Natural killer cell (primary cell): ENCODE data around the gene CPLX3. TPM values are rescaled to one million over a fixed set of nuclear protein-coding genes. Genes with fewer than 3 reads are reported as not detected.

Source experiments
- ATAC-seq, 3 donors: fragments of 150-1000 bp in 2 of 3; fragments of 200-7000 bp in 1 of 3; cut with Tn5 transposase; 1 replicate in 1 of 3; 2 replicates in 2 of 3; pipeline ENCODE4 v1.10.0; 2021; ENCODE audit warnings: mild to moderate bottlenecking in 2 of 3, moderate library complexity in 2 of 3
- DNase-seq, 2 donors: peaks; one replicate each; pipeline versions ENCODE4 v3.0.0 to v3.0.0-alpha.2; 2013 to 2021; ENCODE audit warnings: mixed read lengths in 1 of 2
- H3K27ac ChIP-seq: one replicate; pipeline ENCODE4 v1.5.1; 2013; ENCODE audit warnings: mild to moderate bottlenecking, low read length
- H3K27me3 ChIP-seq: one replicate; pipeline ENCODE4 v1.6.1; 2013; ENCODE audit warnings: low read length; ENCODE audit not compliant: control insufficient read depth, insufficient read depth
- H3K36me3 ChIP-seq: one replicate; pipeline ENCODE4 v1.6.1; 2013; ENCODE audit warnings: low read length; ENCODE audit not compliant: control insufficient read depth, insufficient read depth
- H3K4me1 ChIP-seq: one replicate; pipeline ENCODE4 v1.6.1; 2013; ENCODE audit warnings: low read length; ENCODE audit not compliant: control insufficient read depth, insufficient read depth
- H3K4me3 ChIP-seq: one replicate; pipeline ENCODE4 v1.5.1; 2013; ENCODE audit warnings: low read length
- H3K9me3 ChIP-seq: one replicate; pipeline ENCODE4 v1.6.1; 2013; ENCODE audit warnings: low read length; ENCODE audit not compliant: control insufficient read depth, insufficient read depth
- H3K27ac Mint-ChIP-seq, 2 donors: one replicate each; pipeline ENCODE4 v1.8.0; 2022; ENCODE audit warnings: mild to moderate bottlenecking in 2 of 2, mixed read lengths in 2 of 2, moderate library complexity in 1 of 2
- H3K27me3 Mint-ChIP-seq, 2 donors: one replicate each; pipeline ENCODE4 v1.8.0; 2022; ENCODE audit warnings: low read depth in 2 of 2, mixed read lengths in 2 of 2
- H3K36me3 Mint-ChIP-seq: one replicate; pipeline ENCODE4 v1.8.0; 2022; ENCODE audit warnings: mixed read lengths
- H3K4me1 Mint-ChIP-seq, 2 donors: one replicate each; pipeline ENCODE4 v1.8.0; 2022; ENCODE audit warnings: mixed read lengths in 2 of 2
- H3K4me3 Mint-ChIP-seq: one replicate; pipeline ENCODE4 v1.8.0; 2022; ENCODE audit warnings: mild to moderate bottlenecking, moderate library complexity, mixed read lengths
- H3K9me3 Mint-ChIP-seq, 2 donors: one replicate each; pipeline ENCODE4 v1.8.0; 2022; ENCODE audit warnings: mixed read lengths in 2 of 2
- WGBS: methylation state at CpG from one replicate; pipeline ENCODE4 v1.1.7; 2013; ENCODE audit warnings: missing lambda C conversion rate; ENCODE audit not compliant: insufficient coverage; 5-methylcytosine and 5-hydroxymethylcytosine counted together
- intact Hi-C: fragments of 100-400 bp; cut with micrococcal nuclease; formaldehyde crosslinking; loops from one replicate; pipeline ENCODE4 v1.14.2; 2022
- total RNA-seq, 4 donors: library from RNA; stranded (reverse); fragments of 120-200 nt in 1 of 4; gene quantifications; one replicate each; pipeline versions ENCODE4 v1.2.3 to v1.2.4, GENCODE V29; 2013 to 2022
- TF ChIP-seq, protein P1 (sequence below): fragments of 200-600 bp; IDR thresholded peaks from one replicate; pipeline ENCODE4 v1.8.0; 2022; ENCODE audit warnings: antibody characterized with exemption

The CPLX3 gene
- total RNA-seq, 3 donors from 2014 or later (not counting 1 experiment from before 2014, with no cell fraction given) = 0.16 to 0.93 TPM; not detected in 1

GRCh38 chr15:74857671-74858368, 31.4 kb downstream of the CPLX3 start:
- Histone ChIP-seq H3K27ac (peak overlapping the region; percentile 34), H3K36me3 (peaks cover 16% of the 10 kb centered on the region), H3K4me3 (no peak overlapping the region), H3K4me1 (peaks cover 39% of the 10 kb centered on the region), H3K27me3 (no peaks in the 10 kb centered on the region), H3K9me3 (no peaks in the 10 kb centered on the region)
- Mint-ChIP-seq H3K4me3 (peak overlapping the region; percentile 50), H3K27ac (peak overlapping the region; percentile 61 to 88), H3K36me3 (no peaks in the 10 kb centered on the region), H3K9me3 (no peaks in the 10 kb centered on the region), H3K27me3 (no peaks in the 10 kb centered on the region), H3K4me1 (peaks cover 38 to 46% of the 10 kb centered on the region in 2 donors)
- TF ChIP-seq, protein P1, sequence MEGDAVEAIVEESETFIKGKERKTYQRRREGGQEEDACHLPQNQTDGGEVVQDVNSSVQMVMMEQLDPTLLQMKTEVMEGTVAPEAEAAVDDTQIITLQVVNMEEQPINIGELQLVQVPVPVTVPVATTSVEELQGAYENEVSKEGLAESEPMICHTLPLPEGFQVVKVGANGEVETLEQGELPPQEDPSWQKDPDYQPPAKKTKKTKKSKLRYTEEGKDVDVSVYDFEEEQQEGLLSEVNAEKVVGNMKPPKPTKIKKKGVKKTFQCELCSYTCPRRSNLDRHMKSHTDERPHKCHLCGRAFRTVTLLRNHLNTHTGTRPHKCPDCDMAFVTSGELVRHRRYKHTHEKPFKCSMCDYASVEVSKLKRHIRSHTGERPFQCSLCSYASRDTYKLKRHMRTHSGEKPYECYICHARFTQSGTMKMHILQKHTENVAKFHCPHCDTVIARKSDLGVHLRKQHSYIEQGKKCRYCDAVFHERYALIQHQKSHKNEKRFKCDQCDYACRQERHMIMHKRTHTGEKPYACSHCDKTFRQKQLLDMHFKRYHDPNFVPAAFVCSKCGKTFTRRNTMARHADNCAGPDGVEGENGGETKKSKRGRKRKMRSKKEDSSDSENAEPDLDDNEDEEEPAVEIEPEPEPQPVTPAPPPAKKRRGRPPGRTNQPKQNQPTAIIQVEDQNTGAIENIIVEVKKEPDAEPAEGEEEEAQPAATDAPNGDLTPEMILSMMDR = no peak
- DNase-seq (peak in 1 of 2 donors; percentile 30), ATAC-seq (peak; percentile 84 to 92 (median 90))
- intact Hi-C loops = loop anchor here (2.0 kb wide), 1 partner anchor 13 kb away; no protein-coding TSS in a partner anchor
- 58% methylated on average over 9 of the region's 9 CpGs for WGBS

DNA sequence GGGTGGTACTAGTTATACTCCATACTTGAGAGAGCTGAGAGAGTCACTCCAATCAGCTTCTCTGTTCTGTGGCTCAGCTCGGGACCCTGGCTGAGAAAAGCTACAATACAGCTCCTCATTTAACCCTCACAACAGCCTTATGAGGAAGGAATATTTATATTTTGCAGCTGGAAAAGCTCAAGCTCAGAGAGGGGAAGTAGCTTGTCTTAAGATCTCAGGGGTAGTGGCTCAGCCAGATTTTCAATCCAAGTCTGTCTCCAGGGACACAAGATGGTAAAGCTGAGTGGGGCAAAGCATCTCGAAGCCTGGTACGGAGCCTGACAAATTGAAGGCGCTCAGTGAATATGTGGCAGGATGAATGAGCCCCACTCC, 31.9 kb downstream of the CPLX3 start:
- Mint-ChIP-seq H3K27me3 (no peaks in the 10 kb centered on the region), H3K36me3 (no peaks in the 10 kb centered on the region), H3K4me1 (peaks cover 38 to 52% of the 10 kb centered on the region in 2 donors), H3K27ac (peak overlapping the region; percentile 61 to 88), H3K9me3 (no peaks in the 10 kb centered on the region), H3K4me3 (peak overlapping the region; percentile 50)
- Histone ChIP-seq H3K9me3 (no peaks in the 10 kb centered on the region), H3K36me3 (peaks cover 11% of the 10 kb centered on the region), H3K27ac (peak overlapping the region; percentile 20), H3K4me3 (no peak overlapping the region), H3K4me1 (peaks cover 45% of the 10 kb centered on the region), H3K27me3 (no peaks in the 10 kb centered on the region)
- no peak for DNase-seq
- 92% methylated on average over 3 of the region's 4 CpGs for WGBS
- ATAC-seq = no peak
- intact Hi-C loops = loop anchor here (2.0 kb wide), 1 partner anchor 14 kb away; no protein-coding TSS in a partner anchor
- TF ChIP-seq, protein P1 = no peak

GRCh38 chr15:74863239-74864056, 37.0 kb downstream of the CPLX3 start:
- Histone ChIP-seq H3K36me3 (peaks cover 3% of the 10 kb centered on the region), H3K9me3 (no peaks in the 10 kb centered on the region), H3K27ac (peak overlapping the region; percentile 19), H3K27me3 (no peaks in the 10 kb centered on the region), H3K4me1 (peaks cover 71% of the 10 kb centered on the region), H3K4me3 (no peak overlapping the region)
- H3K36me3 Mint-ChIP-seq = no peaks in the 10 kb centered on the region
- peak overlapping the region; percentile 53 to 86 for H3K27ac Mint-ChIP-seq
- TF ChIP-seq, protein P1 = no peak
- DNase-seq = no peak
- WGBS = 60% methylated on average over 11 of the region's 11 CpGs
- intact Hi-C loops = no loop called here
- H3K9me3 Mint-ChIP-seq = no peaks in the 10 kb centered on the region
- peak; percentile 50 to 73 (median 58) for ATAC-seq
- H3K4me1 Mint-ChIP-seq = peaks cover 63 to 76% of the 10 kb centered on the region in 2 donors
- H3K4me3 Mint-ChIP-seq = peak overlapping the region; percentile 21
- H3K27me3 Mint-ChIP-seq = no peaks in the 10 kb centered on the region
